ENCODE data around the gene TBC1D22B.
A peak's percentile ranks its signal among the peaks of the same experiment; 100 is the strongest.

TBC1D22B gene

DNA sequence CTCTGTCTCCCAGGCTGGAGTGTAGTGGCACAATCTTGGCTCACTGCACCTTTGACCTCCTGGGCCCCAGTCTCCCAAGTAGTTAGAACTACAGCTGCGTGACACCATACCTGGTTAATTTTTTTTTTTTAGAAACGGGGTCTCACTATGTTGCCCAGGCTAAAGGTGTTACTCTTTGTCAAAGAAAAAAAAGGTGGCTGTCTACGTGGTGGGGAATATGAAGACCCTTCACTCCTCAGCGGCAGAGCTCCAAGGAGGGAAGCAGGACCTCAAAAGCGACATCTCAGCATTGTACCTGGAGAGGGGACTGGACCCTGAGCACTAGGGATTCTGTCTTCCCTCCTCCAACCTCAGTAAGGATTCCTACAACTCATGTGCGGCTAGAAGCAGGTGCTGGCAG, 16.4 kb upstream of the TBC1D22B start:
- Histone ChIP-seq H3K9me3 (no peaks in the 10 kb centered on the region), H3K36me3 (no peaks in the 10 kb centered on the region), H3K4me3 (no peak overlapping the region), H3K4me1 (peaks cover 3 to 76% (median 45%) of the 10 kb centered on the region in 4 donors), H3K27ac (peak overlapping the region; percentile 79 to 82), H3K27me3 (no peaks in the 10 kb centered on the region)
- intact Hi-C loops (cut with DNase I; ENCODE audit: low total_unique reads): no loop called here
- TF ChIP-seq, protein P1, sequence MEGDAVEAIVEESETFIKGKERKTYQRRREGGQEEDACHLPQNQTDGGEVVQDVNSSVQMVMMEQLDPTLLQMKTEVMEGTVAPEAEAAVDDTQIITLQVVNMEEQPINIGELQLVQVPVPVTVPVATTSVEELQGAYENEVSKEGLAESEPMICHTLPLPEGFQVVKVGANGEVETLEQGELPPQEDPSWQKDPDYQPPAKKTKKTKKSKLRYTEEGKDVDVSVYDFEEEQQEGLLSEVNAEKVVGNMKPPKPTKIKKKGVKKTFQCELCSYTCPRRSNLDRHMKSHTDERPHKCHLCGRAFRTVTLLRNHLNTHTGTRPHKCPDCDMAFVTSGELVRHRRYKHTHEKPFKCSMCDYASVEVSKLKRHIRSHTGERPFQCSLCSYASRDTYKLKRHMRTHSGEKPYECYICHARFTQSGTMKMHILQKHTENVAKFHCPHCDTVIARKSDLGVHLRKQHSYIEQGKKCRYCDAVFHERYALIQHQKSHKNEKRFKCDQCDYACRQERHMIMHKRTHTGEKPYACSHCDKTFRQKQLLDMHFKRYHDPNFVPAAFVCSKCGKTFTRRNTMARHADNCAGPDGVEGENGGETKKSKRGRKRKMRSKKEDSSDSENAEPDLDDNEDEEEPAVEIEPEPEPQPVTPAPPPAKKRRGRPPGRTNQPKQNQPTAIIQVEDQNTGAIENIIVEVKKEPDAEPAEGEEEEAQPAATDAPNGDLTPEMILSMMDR (IDR thresholded peaks at IDR 0.05): no peak
- DNase-seq: no peak

DNA sequence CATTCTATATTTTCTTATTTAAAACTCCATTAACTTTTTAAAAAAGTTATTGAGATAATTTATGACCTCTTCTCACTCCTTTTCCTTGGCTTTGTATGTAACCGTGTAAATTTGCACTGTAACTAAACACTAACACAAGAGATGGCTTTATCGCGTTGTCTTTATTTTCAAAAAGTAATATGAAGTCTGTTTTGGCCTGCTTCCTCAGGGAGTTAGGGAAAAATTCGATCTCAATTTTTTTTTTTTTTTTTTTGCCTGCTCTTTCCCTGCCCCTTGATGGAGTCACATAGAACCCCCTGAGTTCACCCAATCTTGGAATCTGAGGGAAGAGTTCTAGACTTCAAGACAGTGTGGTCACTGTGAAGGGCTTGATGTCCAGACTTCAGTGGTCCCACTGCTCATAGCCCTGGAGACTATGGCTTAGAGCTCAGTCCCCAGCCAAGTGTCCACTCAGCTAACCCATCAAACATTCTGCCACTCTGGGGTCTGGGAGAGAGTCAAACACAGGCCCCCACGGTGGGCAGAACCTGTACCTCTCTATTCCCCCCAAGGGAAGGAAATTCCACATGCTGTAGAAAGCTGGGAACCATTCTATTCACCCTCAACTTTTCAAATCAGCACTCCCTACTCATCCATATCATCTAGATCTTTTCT, 15.7 kb upstream of the TBC1D22B start:
- no peaks in the 10 kb centered on the region for H3K9me3 ChIP-seq
- no peaks in the 10 kb centered on the region for H3K36me3 ChIP-seq
- peaks cover 3 to 76% (median 45%) of the 10 kb centered on the region in 4 donors for H3K4me1 ChIP-seq
- intact Hi-C loops (cut with DNase I; ENCODE audit: low total_unique reads): no loop called here
- no peak for DNase-seq
- H3K27ac ChIP-seq: peak overlapping the region; percentile 79 to 82
- no peaks in the 10 kb centered on the region for H3K27me3 ChIP-seq
- no peak overlapping the region for H3K4me3 ChIP-seq
- TF ChIP-seq, protein P1 (IDR thresholded peaks at IDR 0.05): no peak

DNA sequence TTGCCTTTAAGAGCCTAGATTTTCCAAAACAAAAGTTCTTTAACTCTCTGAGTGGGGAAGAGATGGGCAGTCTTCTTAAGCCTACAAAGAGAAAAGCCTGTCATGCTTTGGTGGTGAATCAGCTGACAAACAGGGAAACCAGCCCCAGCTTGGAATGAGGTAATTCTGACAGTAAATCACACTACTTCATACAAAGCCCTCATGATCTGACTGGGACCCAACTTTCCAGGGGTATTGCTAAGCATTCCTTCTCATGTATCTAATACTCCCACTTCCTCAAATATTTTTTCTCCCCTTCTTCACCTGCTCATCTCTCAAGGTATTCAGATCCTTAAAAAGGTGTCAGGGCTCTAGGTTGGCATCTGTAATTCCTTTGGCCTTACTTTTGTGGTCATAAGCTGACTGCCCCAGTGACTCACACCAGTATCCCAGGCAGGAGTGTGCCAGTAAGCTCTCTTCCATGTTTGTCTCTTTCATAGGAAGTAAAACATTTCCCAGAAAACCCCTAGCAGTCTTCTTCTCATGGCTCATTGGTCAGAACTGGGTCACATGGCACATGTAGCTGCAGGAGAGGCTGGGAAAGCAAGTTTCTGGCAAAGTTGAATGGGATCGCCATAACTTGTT, 15.0 kb upstream of the TBC1D22B start:
- Histone ChIP-seq H3K4me1 (peaks cover 3 to 76% (median 45%) of the 10 kb centered on the region in 4 donors), H3K4me3 (no peak overlapping the region), H3K36me3 (no peaks in the 10 kb centered on the region), H3K27me3 (no peaks in the 10 kb centered on the region), H3K9me3 (no peaks in the 10 kb centered on the region), H3K27ac (peak overlapping the region; percentile 79 to 82)
- intact Hi-C loops (cut with DNase I; ENCODE audit: low total_unique reads): no loop called here
- TF ChIP-seq, protein P1 (IDR thresholded peaks at IDR 0.05): no peak
- peak in 1 of 2 donors; percentile 43 for DNase-seq

DNA sequence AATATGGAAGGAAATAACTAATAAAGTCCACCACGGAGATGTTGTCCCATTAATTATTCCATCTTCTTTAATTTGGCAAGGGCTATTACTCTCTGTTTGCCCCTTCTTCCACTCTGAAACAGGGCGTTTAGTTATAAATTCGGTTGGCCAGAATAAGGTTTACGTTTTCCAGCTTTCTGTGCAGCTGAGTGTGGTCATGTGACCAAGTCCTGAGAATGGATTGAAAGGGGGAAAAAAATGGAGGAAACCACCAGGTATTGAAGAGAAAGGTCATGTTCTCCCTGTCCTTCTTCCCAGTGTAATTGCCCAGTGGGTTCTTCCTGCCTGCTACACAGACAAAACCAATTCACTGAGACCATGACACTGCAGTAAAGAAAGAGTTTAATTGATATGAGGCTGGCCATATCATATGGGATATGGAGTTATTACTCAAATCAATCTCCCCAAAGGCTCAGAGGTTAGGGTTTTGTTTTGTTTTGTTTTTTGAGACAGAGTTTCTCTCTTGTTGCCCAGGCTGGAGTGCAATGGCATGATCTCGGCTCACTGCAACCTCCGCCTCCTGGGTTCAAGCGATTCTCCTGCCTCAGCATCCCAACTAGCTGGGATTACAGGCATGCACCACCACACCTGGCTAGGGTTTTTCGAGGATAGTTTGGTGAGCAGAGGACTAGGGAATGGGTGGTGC, 14.3 kb upstream of the TBC1D22B start:
- intact Hi-C loops (cut with DNase I; ENCODE audit: low total_unique reads): no loop called here
- no peaks in the 10 kb centered on the region for H3K9me3 ChIP-seq
- H3K4me3 ChIP-seq: no peak overlapping the region
- peak overlapping the region; percentile 79 to 82 for H3K27ac ChIP-seq
- no peaks in the 10 kb centered on the region for H3K36me3 ChIP-seq
- no peaks in the 10 kb centered on the region for H3K27me3 ChIP-seq
- TF ChIP-seq, protein P1 (IDR thresholded peaks at IDR 0.05): no peak
- H3K4me1 ChIP-seq: peaks cover 3 to 69% (median 45%) of the 10 kb centered on the region in 4 donors
- no peak for DNase-seq

DNA sequence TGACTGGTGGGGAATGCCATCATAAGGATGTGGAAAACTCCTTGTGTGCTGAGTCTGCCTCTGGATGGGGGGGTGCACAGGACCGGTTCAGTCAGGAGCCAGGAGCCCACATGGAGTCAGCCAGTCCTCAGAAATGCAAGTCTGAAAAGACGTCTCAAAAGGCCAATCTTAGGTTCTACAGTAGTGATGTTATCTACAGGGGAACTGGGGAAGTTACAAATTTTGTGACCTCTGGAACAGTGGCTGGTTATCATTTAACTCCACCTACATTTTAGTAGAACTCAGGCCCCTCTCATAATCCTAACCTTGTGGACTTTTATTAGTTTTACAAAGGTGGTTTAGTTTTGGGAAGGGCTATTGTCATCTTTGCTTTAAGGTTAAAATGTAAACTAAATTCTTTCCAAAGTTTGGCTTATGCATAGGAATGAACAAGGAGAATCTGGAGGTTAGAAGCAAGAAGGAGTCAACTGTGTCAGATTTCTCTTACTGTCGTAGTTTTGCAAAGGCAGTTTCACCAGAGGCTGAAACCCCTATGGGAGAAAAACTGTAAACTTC, 13.7 kb upstream of the TBC1D22B start:
- no peaks in the 10 kb centered on the region for H3K36me3 ChIP-seq
- H3K27ac ChIP-seq: peak overlapping the region; percentile 79 to 82
- TF ChIP-seq, protein P1 (IDR thresholded peaks at IDR 0.05): no peak
- intact Hi-C loops (cut with DNase I; ENCODE audit: low total_unique reads): no loop called here
- H3K4me3 ChIP-seq: no peak overlapping the region
- no peaks in the 10 kb centered on the region for H3K27me3 ChIP-seq
- DNase-seq: no peak
- H3K4me1 ChIP-seq: peaks cover 3 to 63% (median 44%) of the 10 kb centered on the region in 4 donors
- no peaks in the 10 kb centered on the region for H3K9me3 ChIP-seq
